ENCODE measurements around the gene COG6.

- TF ChIP-seq, protein P1, sequence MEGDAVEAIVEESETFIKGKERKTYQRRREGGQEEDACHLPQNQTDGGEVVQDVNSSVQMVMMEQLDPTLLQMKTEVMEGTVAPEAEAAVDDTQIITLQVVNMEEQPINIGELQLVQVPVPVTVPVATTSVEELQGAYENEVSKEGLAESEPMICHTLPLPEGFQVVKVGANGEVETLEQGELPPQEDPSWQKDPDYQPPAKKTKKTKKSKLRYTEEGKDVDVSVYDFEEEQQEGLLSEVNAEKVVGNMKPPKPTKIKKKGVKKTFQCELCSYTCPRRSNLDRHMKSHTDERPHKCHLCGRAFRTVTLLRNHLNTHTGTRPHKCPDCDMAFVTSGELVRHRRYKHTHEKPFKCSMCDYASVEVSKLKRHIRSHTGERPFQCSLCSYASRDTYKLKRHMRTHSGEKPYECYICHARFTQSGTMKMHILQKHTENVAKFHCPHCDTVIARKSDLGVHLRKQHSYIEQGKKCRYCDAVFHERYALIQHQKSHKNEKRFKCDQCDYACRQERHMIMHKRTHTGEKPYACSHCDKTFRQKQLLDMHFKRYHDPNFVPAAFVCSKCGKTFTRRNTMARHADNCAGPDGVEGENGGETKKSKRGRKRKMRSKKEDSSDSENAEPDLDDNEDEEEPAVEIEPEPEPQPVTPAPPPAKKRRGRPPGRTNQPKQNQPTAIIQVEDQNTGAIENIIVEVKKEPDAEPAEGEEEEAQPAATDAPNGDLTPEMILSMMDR (IDR thresholded peaks at IDR 0.05; ENCODE audit: low read length), result no peak
- TF ChIP-seq EZH2phosphoT487 (IDR thresholded peaks at IDR 0.05; ENCODE audit: low read length), result no peak
Observed at GRCh38 chr13:39712626-39713025, 57.2 kb downstream of the COG6 start.

Data from MM.1S (cell line).